PC-9 (cell line): ENCODE data around the gene C1QL3. TPM values are rescaled to one million over a fixed set of nuclear protein-coding genes. Genes with fewer than 3 reads are reported as not detected.

Source experiments
- Bru-seq: library from RNA; stranded (reverse); fragments of 400-500 nt; gene quantifications from one replicate; lab custom pipeline; 2021; lab: Mats Ljungman, UMichigan
- BruChase-seq, 2 experiments: library from RNA; stranded (reverse); fragments of 400-500 nt; gene quantifications; one replicate each; lab custom pipeline; 2021; lab: Mats Ljungman, UMichigan
- BruUV-seq: library from RNA; stranded (reverse); fragments of 400-500 nt; replicated peaks from 2 replicates; lab custom pipeline; 2021; lab: Mats Ljungman, UMichigan
- CTCF ChIA-PET: fragments of 300-600 bp; sonication (Branson Sonifier 250); formaldehyde crosslinking; loops from one replicate; lab custom pipeline; 2022; ENCODE audit warnings: antibody characterized with exemption; lab: Charles Lee
- POLR2A ChIA-PET: fragments of 300-600 bp; sonication (Branson Sonifier 250); formaldehyde crosslinking; loops from one replicate; lab custom pipeline; 2022; ENCODE audit warnings: antibody characterized with exemption; ENCODE audit not compliant: unreplicated experiment; lab: Charles Lee
- DNase-seq, 2 experiments: peaks; one replicate each; pipeline versions ENCODE4 v3.0.0 to v3.0.0-alpha.2; 2015 to 2022; ENCODE audit warnings: mixed read lengths in 1 of 2
- H2AFZ ChIP-seq: fragments of 200-600 bp; sonication (generic); 2 replicates; pipeline ENCODE4 v1.8.1; 2017; ENCODE audit warnings: antibody characterized with exemption
- H3F3A ChIP-seq: fragments of 200-600 bp; sonication (generic); 2 replicates; pipeline ENCODE4 v1.8.1; 2017; ENCODE audit warnings: antibody characterized with exemption, mild to moderate bottlenecking, low read depth; ENCODE audit not compliant: insufficient read depth
- H3K27ac ChIP-seq: fragments of 200-600 bp; sonication (generic); 2 replicates; pipeline ENCODE4 v1.6.1; 2016; ENCODE audit warnings: mixed run types
- H3K27me3 ChIP-seq: fragments of 200-600 bp; sonication (generic); 2 replicates; pipeline ENCODE4 v1.6.1; 2016; ENCODE audit warnings: low read depth, mixed run types; ENCODE audit not compliant: insufficient read depth
- H3K36me3 ChIP-seq: fragments of 200-600 bp; sonication (generic); 2 replicates; pipeline ENCODE4 v1.6.1; 2016; ENCODE audit warnings: low read depth, mixed run types
- H3K4me1 ChIP-seq: fragments of 200-600 bp; sonication (generic); replicated peaks from 2 replicates; pipeline ENCODE4 v1.6.1; 2016; ENCODE audit warnings: mixed run types; ENCODE audit not compliant: insufficient read depth
- H3K4me2 ChIP-seq: fragments of 200-600 bp; sonication (generic); 2 replicates; pipeline ENCODE4 v1.6.1; 2017; ENCODE audit warnings: mixed run types
- H3K4me3 ChIP-seq: fragments of 200-600 bp; sonication (generic); 2 replicates; pipeline ENCODE4 v1.6.1; 2016; ENCODE audit warnings: mixed run types
- H3K79me2 ChIP-seq: fragments of 200-600 bp; sonication (generic); 2 replicates; pipeline ENCODE4 v1.6.1; 2017; ENCODE audit warnings: low read depth, mixed run types
- H3K9me2 ChIP-seq: fragments of 200-600 bp; sonication (generic); 2 replicates; pipeline ENCODE4 v1.8.1; 2017; ENCODE audit warnings: mild to moderate bottlenecking; ENCODE audit not compliant: insufficient read depth
- H3K9me3 ChIP-seq: fragments of 200-600 bp; sonication (generic); 2 replicates; pipeline ENCODE4 v1.8.1; 2016; ENCODE audit warnings: low read depth; ENCODE audit not compliant: insufficient read depth
- H4K20me1 ChIP-seq: fragments of 200-600 bp; sonication (generic); 2 replicates; pipeline ENCODE4 v1.8.1; 2017; ENCODE audit not compliant: insufficient read depth
- CTCF ChIP-seq: fragments of 200-600 bp; sonication (generic); conservative IDR thresholded peaks from 2 replicates; pipeline ENCODE4 v1.6.1; 2017; ENCODE audit warnings: mixed run types, antibody characterized with exemption, mild to moderate bottlenecking, moderate library complexity
- EZH2 ChIP-seq: fragments of 200-600 bp; sonication (generic); IDR thresholded peaks from 2 replicates; pipeline ENCODE4 v1.8.0; 2017; ENCODE audit warnings: antibody characterized with exemption, low read depth
- intact Hi-C: fragments of 100-400 bp; cut with micrococcal nuclease; formaldehyde crosslinking; loops from one replicate; pipeline ENCODE4 v1.10.0; 2022; ENCODE audit not compliant: unreplicated experiment
- long read RNA-seq: library from polyadenylated mRNA; stranded (forward); transcript quantifications from one replicate; pipeline ENCODE4 v2.0.0, GENCODE V29; 2022
- total RNA-seq: library from RNA; stranded (reverse); gene quantifications from 2 replicates; pipeline ENCODE4 v1.2.3, GENCODE V29; 2021

The C1QL3 gene
- total RNA-seq, result not detected in 2 replicates
- Bru-seq, nascent RNA, result not detected
- BruChase-seq, experiment 1, labeled RNA remaining after a 2-hour chase, result percentile 13 among the genes with signal in this experiment
- BruChase-seq, experiment 2, labeled RNA remaining after a 6-hour chase, result percentile 12 among the genes with signal in this experiment
- long read RNA-seq, partial matches to known transcripts, result 0 of 1 reads
- long read RNA-seq, other reads (novel, unspliced or antisense), result 1 of 1 reads

DNA sequence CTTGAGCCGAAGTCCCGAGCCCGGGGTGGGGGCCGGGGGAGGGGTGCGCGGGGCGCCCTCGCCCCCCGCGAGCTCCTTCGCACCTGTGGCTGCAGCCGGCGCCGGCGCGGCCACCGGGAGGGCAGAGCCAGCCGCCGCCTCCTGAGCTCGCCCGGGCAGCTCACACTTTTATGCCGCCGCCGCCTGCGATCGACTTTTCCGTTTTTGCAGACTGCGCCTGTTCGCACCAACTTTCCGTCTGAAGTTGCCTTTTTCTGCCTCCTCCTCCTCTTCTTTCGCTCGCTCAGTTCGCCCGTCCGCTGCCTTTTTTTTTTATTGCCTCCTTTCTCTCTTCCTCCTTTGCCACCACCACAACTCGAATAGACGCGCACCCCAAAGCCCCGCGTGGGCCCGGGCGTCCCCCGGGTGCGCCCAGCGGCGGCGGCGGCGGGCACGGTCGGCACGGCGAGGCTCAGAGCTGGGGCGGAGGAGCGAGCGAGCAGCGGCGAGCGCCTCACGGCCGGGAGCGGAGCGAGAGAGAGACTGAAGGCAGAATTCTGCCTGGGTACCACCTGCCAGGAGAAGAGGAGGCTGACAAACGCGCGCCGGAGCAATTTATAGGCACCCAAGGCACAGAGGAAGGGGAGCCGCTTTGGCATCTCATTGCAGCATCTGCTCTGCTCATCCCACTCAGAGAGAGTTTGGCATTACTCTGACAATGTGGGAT is at the start of gene C1QL3:
C1QL3 (minus strand) TSS at position 569 of the 706 bp plus-strand sequence. CDS start 814 bp downstream, outside the sequence.
- intact Hi-C loops, result no loop called here
- no peak within 1 kb of the TSS for H3K4me3 ChIP-seq
- no peak for DNase-seq
- ChIA-PET CTCF (no interaction called here), POLR2A (no interaction called here)
- H3K79me2 ChIP-seq, result no peaks in the 10 kb centered on the region
- no TSS peak for BruUV-seq
- no peaks in the 10 kb centered on the region for H3K27me3 ChIP-seq
- no peaks in the 10 kb centered on the region for H4K20me1 ChIP-seq
- H2AFZ ChIP-seq, result no peak within 1 kb of the TSS
- no peak within 1 kb of the TSS for H3K4me2 ChIP-seq
- no peaks in the 10 kb centered on the region for H3F3A ChIP-seq
- TF ChIP-seq CTCF, result no peak
- TF ChIP-seq EZH2, result no peak
- H3K9me2 ChIP-seq, result no peaks in the 10 kb centered on the region
- no peaks in the 10 kb centered on the region for H3K9me3 ChIP-seq
- no peak within 1 kb of the TSS for H3K27ac ChIP-seq
- no peaks in the 10 kb centered on the region for H3K4me1 ChIP-seq
- H3K36me3 ChIP-seq, result no peaks in the 10 kb centered on the region

DNA sequence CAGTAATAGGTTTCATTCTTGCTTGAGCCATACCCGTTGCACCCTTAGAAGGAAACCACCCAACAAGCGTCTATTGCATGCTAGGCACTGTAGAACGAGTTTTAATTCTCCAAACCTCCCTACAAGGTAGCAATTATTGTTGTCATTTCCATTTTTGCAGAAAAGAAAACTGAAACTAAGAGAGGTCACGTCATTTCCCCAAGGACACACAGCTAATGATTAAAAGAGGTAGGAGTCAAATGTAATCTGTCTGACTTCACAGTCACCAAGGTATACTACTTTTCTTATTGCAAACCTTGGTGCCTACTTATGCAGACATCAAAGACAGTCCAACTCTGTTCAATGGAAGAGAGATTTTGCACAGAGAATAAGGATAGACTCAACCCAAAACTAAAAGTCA is 49.1 kb upstream of the C1QL3 start:
- POLR2A ChIA-PET, result no interaction called here
- H3K4me2 ChIP-seq, result no peak overlapping the region
- no peaks in the 10 kb centered on the region for H3K9me3 ChIP-seq
- no peak overlapping the region for H2AFZ ChIP-seq
- CTCF ChIA-PET, result no interaction called here
- no peaks in the 10 kb centered on the region for H3F3A ChIP-seq
- intact Hi-C loops, result no loop called here
- H4K20me1 ChIP-seq, result no peaks in the 10 kb centered on the region
- no TSS peak for BruUV-seq
- H3K36me3 ChIP-seq, result no peaks in the 10 kb centered on the region
- no peak overlapping the region for H3K27ac ChIP-seq
- DNase-seq, result no peak
- H3K9me2 ChIP-seq, result no peaks in the 10 kb centered on the region
- no peak overlapping the region for H3K4me3 ChIP-seq
- H3K79me2 ChIP-seq, result no peaks in the 10 kb centered on the region
- TF ChIP-seq CTCF (no peak), EZH2 (no peak)
- H3K4me1 ChIP-seq, result no peaks in the 10 kb centered on the region
- no peaks in the 10 kb centered on the region for H3K27me3 ChIP-seq

DNA sequence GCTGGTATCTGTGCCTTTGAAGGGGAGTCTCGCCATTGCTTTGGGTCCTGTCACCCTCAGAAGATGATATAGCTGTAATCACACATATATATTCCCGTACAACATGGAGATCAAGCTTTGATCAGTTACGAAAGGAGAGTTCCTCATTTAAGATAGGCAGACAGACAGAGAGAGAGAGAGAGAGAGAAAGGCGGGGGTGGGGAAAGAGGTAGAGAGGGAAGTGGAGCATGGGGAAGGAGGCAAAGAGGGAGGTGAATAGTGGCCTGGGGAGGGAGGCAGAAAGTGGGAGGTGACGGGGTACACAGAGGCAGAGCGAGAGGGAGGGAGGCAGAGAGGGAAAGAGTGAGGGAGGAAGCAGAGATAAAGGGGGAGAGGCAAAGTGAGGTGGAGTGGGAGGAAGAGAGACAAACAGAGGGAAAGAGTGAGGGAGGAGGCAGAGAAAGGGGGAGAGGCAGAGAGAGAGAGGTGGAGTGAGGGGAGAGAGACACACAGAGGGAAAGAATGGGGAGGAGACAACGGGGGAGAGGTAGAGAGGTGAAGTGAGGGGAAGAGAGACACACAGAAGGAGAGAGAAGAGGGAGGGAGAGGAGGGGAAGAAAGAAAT is 44.6 kb upstream of the C1QL3 start:
- intact Hi-C loops, result no loop called here
- Histone ChIP-seq H4K20me1 (no peaks in the 10 kb centered on the region), H3K36me3 (no peaks in the 10 kb centered on the region), H2AFZ (no peak overlapping the region), H3K9me2 (no peaks in the 10 kb centered on the region), H3K79me2 (no peaks in the 10 kb centered on the region), H3K27me3 (no peaks in the 10 kb centered on the region), H3K4me3 (no peak overlapping the region), H3K27ac (no peak overlapping the region), H3K4me1 (no peaks in the 10 kb centered on the region), H3F3A (no peaks in the 10 kb centered on the region), H3K4me2 (no peak overlapping the region), H3K9me3 (no peaks in the 10 kb centered on the region)
- TF ChIP-seq CTCF, result no peak
- CTCF ChIA-PET, result no interaction called here
- BruUV-seq, result no TSS peak
- POLR2A ChIA-PET, result no interaction called here
- DNase-seq, result no peak
